HCT116 (cell line): ENCODE data around the gene MMP13.

Source experiments
- CTCF ChIP-seq, 3 experiments: fragments of 200-600 bp in 1 of 3; sonication (generic) in 1 of 3; IDR thresholded peaks in 2 of 3; conservative IDR thresholded peaks in 1 of 3; 2 replicates each; pipeline ENCODE4 v1.5.1; 2012 to 2017; ENCODE audit warnings: low read depth in 2 of 3, low read length in 2 of 3, antibody characterized with exemption in 1 of 3, borderline replicate concordance in 1 of 3, control low read depth in 1 of 3, mild to moderate bottlenecking in 1 of 3, mixed read lengths in 1 of 3, mixed run types in 1 of 3, moderate library complexity in 1 of 3; ENCODE audit not compliant: insufficient read depth in 1 of 3
- EZH2 ChIP-seq: fragments of 200-600 bp; sonication (generic); IDR thresholded peaks from 2 replicates; pipeline ENCODE4 v1.6.1; 2017; ENCODE audit warnings: antibody characterized with exemption, mixed run types
- EZH2phosphoT487 ChIP-seq: fragments of 200-600 bp; IDR thresholded peaks from 2 replicates; pipeline ENCODE4 v1.6.1; 2018; ENCODE audit warnings: antibody characterized with exemption, borderline replicate concordance
- FOSL1 ChIP-seq: IDR thresholded peaks from 2 replicates; pipeline ENCODE4 v1.6.1; 2012; ENCODE audit warnings: low read depth
- MAX ChIP-seq: IDR thresholded peaks from 2 replicates; pipeline ENCODE4 v1.6.1; 2012
- POLR2A ChIP-seq: IDR thresholded peaks from 2 replicates; pipeline ENCODE4 v1.7.0; 2011; ENCODE audit warnings: borderline replicate concordance; ENCODE audit not compliant: insufficient read depth, insufficient read length; ENCODE audit errors: extremely low read depth
- POLR2AphosphoS5 ChIP-seq: IDR thresholded peaks from 2 replicates; pipeline ENCODE4 v1.6.1; 2011; ENCODE audit warnings: mild to moderate bottlenecking, low read depth, low read length, moderate library complexity
- REST ChIP-seq: IDR thresholded peaks from 2 replicates; pipeline ENCODE4 v1.6.1; 2012; ENCODE audit warnings: low read depth
- SP1 ChIP-seq: IDR thresholded peaks from 2 replicates; pipeline ENCODE4 v1.6.1; 2012; ENCODE audit warnings: low read depth
- SRF ChIP-seq: IDR thresholded peaks from 2 replicates; pipeline ENCODE4 v1.6.1; 2012; ENCODE audit warnings: low read depth
- YY1 ChIP-seq: IDR thresholded peaks from 2 replicates; pipeline ENCODE4 v1.6.1; 2011; ENCODE audit warnings: low read length, low read depth, moderate library complexity, mild to moderate bottlenecking; ENCODE audit not compliant: insufficient replicate concordance; ENCODE audit errors: extremely low read depth
- ZFX ChIP-seq: fragments of 450-650 bp; IDR thresholded peaks from 2 replicates; pipeline ENCODE4 v1.6.1; 2017
- ZNF274 ChIP-seq: fragments of 200-500 bp; sonication (Bioruptor generic); IDR thresholded peaks from 2 replicates; pipeline ENCODE4 v1.6.1; 2014; ENCODE audit warnings: mild to moderate bottlenecking, low read depth, low read length, inconsistent platforms
- TF ChIP-seq, protein P1 (sequence below): IDR thresholded peaks from 2 replicates; pipeline ENCODE4 v1.6.1; 2011; ENCODE audit warnings: mild to moderate bottlenecking, low read length, moderate library complexity; ENCODE audit not compliant: insufficient replicate concordance; ENCODE audit errors: extremely low read depth

DNA sequence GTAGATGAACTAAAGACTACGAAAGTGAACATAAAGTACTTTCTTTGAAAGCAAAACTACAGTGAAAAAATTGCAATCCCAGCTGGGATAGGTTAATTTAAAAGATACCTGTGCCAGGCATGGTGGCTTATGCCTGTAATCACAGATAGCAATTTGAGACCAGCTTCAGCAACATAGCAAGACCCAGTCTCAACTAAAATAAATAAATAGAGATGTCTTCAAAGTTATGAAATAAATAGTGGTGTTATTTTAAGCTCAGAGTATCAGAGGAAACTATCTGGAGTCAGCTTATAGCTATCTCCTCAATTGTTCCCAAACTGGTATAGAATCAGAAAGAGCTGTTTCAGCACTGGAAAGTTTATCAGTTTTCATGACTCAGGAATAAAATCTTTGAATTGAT lies 17.3 kb upstream of the MMP13 start:
- TF ChIP-seq POLR2AphosphoS5 (no peak), CTCF (IDR thresholded peaks at IDR 0.05 in 2 of 3, conservative IDR thresholded peaks at IDR 0.05 in 1 of 3; ENCODE audit: borderline replicate concordance in 1 of 3, insufficient read depth in 1 of 3, low read depth in 2 of 3, low read length in 2 of 3) (no peak), SP1 (no peak), YY1 (no peak), POLR2A (no peak), SRF (no peak), EZH2phosphoT487 (no peak), ZFX (no peak), ZNF274 (no peak), EZH2 (no peak), REST (no peak), MAX (no peak), FOSL1 (no peak)
- TF ChIP-seq, protein P1, sequence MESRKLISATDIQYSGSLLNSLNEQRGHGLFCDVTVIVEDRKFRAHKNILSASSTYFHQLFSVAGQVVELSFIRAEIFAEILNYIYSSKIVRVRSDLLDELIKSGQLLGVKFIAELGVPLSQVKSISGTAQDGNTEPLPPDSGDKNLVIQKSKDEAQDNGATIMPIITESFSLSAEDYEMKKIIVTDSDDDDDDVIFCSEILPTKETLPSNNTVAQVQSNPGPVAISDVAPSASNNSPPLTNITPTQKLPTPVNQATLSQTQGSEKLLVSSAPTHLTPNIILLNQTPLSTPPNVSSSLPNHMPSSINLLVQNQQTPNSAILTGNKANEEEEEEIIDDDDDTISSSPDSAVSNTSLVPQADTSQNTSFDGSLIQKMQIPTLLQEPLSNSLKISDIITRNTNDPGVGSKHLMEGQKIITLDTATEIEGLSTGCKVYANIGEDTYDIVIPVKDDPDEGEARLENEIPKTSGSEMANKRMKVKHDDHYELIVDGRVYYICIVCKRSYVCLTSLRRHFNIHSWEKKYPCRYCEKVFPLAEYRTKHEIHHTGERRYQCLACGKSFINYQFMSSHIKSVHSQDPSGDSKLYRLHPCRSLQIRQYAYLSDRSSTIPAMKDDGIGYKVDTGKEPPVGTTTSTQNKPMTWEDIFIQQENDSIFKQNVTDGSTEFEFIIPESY = no peak
